Measurements from ENCODE around the gene ARHGAP24. TPM values are rescaled to one million over a fixed set of nuclear protein-coding genes. Genes with fewer than 3 reads are reported as not detected.

ARHGAP24 gene
- total RNA-seq, 6 experiments from 2014 or later, result 4.0 to 7.3 (median 6.1) TPM

DNA sequence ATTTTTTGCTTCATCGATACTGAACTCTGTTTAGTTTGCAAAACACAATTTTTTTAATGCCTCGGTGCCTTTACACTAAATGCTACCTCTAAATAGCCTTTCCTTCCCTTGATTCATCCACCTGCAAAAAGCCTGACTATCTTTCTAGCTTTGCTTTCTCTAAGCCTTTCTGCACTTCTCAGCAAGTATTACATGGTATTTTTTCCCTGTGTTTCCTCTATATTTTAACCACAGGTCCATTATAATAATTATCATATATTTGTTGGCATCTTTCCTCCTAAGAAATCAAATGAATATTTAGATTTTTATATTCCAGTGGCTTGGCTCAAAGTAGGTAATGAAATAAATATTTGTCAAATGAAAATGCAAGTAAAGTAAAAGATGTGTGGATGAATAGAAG lies 196.2 kb downstream of the ARHGAP24 start:
- Histone ChIP-seq H3K27ac (no peak overlapping the region), H3K9me3 (no peaks in the 10 kb centered on the region), H3K27me3 (no peaks in the 10 kb centered on the region), H3K4me1 (no peaks in the 10 kb centered on the region), H3K4me3 (no peak overlapping the region), H3K36me3 (no peaks in the 10 kb centered on the region)
- intact Hi-C loops (cut with DNase I), result no loop called here
- TF ChIP-seq, protein P1, sequence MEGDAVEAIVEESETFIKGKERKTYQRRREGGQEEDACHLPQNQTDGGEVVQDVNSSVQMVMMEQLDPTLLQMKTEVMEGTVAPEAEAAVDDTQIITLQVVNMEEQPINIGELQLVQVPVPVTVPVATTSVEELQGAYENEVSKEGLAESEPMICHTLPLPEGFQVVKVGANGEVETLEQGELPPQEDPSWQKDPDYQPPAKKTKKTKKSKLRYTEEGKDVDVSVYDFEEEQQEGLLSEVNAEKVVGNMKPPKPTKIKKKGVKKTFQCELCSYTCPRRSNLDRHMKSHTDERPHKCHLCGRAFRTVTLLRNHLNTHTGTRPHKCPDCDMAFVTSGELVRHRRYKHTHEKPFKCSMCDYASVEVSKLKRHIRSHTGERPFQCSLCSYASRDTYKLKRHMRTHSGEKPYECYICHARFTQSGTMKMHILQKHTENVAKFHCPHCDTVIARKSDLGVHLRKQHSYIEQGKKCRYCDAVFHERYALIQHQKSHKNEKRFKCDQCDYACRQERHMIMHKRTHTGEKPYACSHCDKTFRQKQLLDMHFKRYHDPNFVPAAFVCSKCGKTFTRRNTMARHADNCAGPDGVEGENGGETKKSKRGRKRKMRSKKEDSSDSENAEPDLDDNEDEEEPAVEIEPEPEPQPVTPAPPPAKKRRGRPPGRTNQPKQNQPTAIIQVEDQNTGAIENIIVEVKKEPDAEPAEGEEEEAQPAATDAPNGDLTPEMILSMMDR (IDR thresholded peaks at IDR 0.05), result no peak
- TF ChIP-seq POLR2A (IDR thresholded peaks at IDR 0.05), result no peak
- no peak for ATAC-seq
- no peak for DNase-seq
- 69% methylated on average over 2 of the region's 2 CpGs for WGBS (ENCODE audit: insufficient coverage, low coverage, low lambda C conversion rate, missing lambda C conversion rate)

- Histone ChIP-seq H3K4me1 (no peaks in the 10 kb centered on the region), H3K9me3 (no peaks in the 10 kb centered on the region), H3K27ac (no peak overlapping the region), H3K27me3 (no peaks in the 10 kb centered on the region), H3K4me3 (no peak overlapping the region), H3K36me3 (no peaks in the 10 kb centered on the region)
- 48% methylated on average over 3 of the region's 3 CpGs for WGBS (ENCODE audit: insufficient coverage, low coverage, low lambda C conversion rate, missing lambda C conversion rate)
- no peak for ATAC-seq
- DNase-seq, result no peak
- no peak for TF ChIP-seq POLR2A (IDR thresholded peaks at IDR 0.05)
- TF ChIP-seq, protein P1 (IDR thresholded peaks at IDR 0.05), result no peak
- intact Hi-C loops (cut with DNase I), result no loop called here
These were observed 197.2 kb downstream of the ARHGAP24 start for GRCh38 chr4:85672116-85672515.

DNA sequence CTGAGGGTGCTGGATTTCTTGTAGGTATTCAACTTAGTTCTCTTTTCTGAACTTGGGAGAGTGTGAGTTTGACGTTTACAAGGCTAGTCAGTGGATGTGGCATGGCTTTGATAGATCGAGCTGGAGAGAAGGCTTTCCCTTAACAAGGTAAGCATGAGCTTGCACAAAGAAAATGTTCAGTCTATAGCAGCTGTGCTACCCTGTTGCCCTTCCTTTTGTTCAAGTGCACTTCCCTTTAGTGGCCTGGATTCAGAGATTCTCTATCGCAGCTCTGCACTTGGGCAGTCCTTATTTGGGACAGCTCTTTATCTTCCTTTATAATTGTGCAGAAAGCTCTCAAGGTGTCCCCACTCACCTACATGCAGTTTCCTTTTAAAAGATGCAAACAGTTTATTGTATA lies 198.0 kb downstream of the ARHGAP24 start:
- TF ChIP-seq, protein P1 (IDR thresholded peaks at IDR 0.05), result no peak
- TF ChIP-seq POLR2A (IDR thresholded peaks at IDR 0.05), result no peak
- H3K4me1 ChIP-seq, result no peaks in the 10 kb centered on the region
- 30% methylated on average over 3 of the region's 3 CpGs for WGBS (ENCODE audit: insufficient coverage, low coverage, low lambda C conversion rate, missing lambda C conversion rate)
- H3K27ac ChIP-seq, result no peak overlapping the region
- H3K9me3 ChIP-seq, result no peaks in the 10 kb centered on the region
- intact Hi-C loops (cut with DNase I), result no loop called here
- H3K4me3 ChIP-seq, result no peak overlapping the region
- H3K36me3 ChIP-seq, result no peaks in the 10 kb centered on the region
- DNase-seq (no peak), ATAC-seq (peak in 2 of 4 donors; percentile 36 to 50)
- no peaks in the 10 kb centered on the region for H3K27me3 ChIP-seq

DNA sequence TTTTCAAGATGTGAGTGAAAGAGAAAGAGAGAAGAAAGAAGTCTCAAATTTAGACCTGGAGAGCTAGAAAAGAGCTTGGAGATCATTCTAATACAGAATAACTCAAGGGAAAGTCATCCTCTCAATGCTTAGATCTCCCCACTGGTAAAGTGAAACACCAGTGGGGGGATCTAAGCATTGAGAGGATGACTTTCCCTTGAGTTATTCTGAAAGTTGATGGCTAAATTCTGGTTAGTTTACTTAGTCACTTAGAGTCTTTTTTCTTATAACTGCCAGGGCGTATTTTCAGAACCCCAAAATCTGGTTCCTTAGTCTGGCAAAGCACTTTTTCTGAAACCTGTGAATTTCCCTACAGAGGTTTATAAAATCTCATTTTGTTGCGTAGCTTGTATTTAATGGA lies 198.6 kb downstream of the ARHGAP24 start:
- no peaks in the 10 kb centered on the region for H3K27me3 ChIP-seq
- no peak overlapping the region for H3K4me3 ChIP-seq
- no peaks in the 10 kb centered on the region for H3K36me3 ChIP-seq
- no peak for TF ChIP-seq POLR2A (IDR thresholded peaks at IDR 0.05)
- TF ChIP-seq, protein P1 (IDR thresholded peaks at IDR 0.05), result no peak
- no peaks in the 10 kb centered on the region for H3K9me3 ChIP-seq
- ATAC-seq (no peak), DNase-seq (no peak)
- no peak overlapping the region for H3K27ac ChIP-seq
- intact Hi-C loops (cut with DNase I), result no loop called here
- 53% methylated on average over 2 of the region's 2 CpGs for WGBS (ENCODE audit: insufficient coverage, low coverage, low lambda C conversion rate, missing lambda C conversion rate)
- no peaks in the 10 kb centered on the region for H3K4me1 ChIP-seq

All from right lobe of liver (tissue), 6 donors.